ENCODE results near the gene FSTL5. TPM values are rescaled to one million over a fixed set of nuclear protein-coding genes. Genes with fewer than 3 reads are reported as not detected.

The FSTL5 gene
- total and polyA plus RNA-seq, 2 of the 13 experiments (the other 11 are each of a cell fraction or from before 2014, with no cell fraction given), result 0.03 to 0.07 TPM

DNA sequence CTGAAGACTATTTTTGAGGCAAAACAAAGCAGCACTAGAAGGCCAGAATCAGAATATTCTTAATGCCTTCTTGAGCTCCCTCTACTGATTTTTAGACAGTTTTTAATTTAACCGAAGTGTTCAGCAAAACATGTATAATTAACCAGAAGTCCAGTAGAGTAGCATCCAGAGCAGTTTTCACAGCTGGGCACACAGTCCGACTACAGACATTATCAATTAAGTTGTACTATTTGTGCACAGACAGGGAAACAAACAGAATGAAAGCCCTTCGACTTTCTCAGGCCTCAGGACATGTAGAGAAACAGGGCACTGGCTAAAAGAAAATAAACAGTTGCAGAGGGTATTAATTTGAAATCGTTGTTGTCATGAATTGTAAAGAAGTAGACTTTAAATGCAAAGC lies 11.9 kb downstream of the FSTL5 start (continued):
- TF ChIP-seq, protein P1, sequence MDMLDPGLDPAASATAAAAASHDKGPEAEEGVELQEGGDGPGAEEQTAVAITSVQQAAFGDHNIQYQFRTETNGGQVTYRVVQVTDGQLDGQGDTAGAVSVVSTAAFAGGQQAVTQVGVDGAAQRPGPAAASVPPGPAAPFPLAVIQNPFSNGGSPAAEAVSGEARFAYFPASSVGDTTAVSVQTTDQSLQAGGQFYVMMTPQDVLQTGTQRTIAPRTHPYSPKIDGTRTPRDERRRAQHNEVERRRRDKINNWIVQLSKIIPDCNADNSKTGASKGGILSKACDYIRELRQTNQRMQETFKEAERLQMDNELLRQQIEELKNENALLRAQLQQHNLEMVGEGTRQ (IDR thresholded peaks at IDR 0.05; ENCODE audit: low read depth, low read length), result no peak
- TF ChIP-seq, protein P1 (CRISPR knock-in tag; IDR thresholded peaks at IDR 0.05; ENCODE audit: borderline replicate concordance), result no peak
- TF ChIP-seq GLI4 (CRISPR knock-in tag; IDR thresholded peaks at IDR 0.05; ENCODE audit: borderline replicate concordance), result no peak
- no peak for TF ChIP-seq ZNF713 (CRISPR knock-in tag; IDR thresholded peaks at IDR 0.05)
- TF ChIP-seq ZNF383 (CRISPR knock-in tag; IDR thresholded peaks at IDR 0.05; ENCODE audit: borderline replicate concordance), result no peak
- TF ChIP-seq KDM6A (CRISPR knock-in tag; IDR thresholded peaks at IDR 0.05; ENCODE audit: low read depth), result no peak
- no peak for TF ChIP-seq ZNF446 (CRISPR knock-in tag; IDR thresholded peaks at IDR 0.05)
- TF ChIP-seq ZNF652 (CRISPR knock-in tag; IDR thresholded peaks at IDR 0.05; ENCODE audit: borderline replicate concordance, low read depth), result no peak
- no peak for TF ChIP-seq ZNF441 (CRISPR knock-in tag; IDR thresholded peaks at IDR 0.05; ENCODE audit: borderline replicate concordance)
- TF ChIP-seq, protein P2, sequence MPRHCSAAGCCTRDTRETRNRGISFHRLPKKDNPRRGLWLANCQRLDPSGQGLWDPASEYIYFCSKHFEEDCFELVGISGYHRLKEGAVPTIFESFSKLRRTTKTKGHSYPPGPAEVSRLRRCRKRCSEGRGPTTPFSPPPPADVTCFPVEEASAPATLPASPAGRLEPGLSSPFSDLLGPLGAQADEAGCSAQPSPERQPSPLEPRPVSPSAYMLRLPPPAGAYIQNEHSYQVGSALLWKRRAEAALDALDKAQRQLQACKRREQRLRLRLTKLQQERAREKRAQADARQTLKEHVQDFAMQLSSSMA (CRISPR knock-in tag; IDR thresholded peaks at IDR 0.05), result no peak
- no peak for TF ChIP-seq TRIM24 (CRISPR knock-in tag; IDR thresholded peaks at IDR 0.05)
- TF ChIP-seq KDM4B (CRISPR knock-in tag; IDR thresholded peaks at IDR 0.05), result no peak

DNA sequence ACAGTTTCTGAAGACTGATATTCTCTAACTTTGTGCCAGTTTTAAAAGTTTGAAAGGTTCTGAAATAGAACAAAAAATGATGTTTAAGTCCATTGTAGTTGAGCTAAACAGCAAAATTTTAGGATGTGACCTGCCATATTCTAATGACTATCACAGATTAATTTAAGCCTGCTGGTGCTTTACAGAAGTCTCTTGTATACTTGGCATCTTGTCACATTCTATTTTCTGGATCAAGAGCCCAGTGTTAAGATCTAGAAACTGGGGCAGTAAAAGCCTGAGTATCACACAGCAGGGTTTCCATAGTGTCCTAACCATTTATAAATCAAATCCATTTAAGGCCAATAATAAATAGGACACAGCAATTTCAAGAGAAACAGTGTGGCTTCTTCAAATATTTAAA lies 12.4 kb downstream of the FSTL5 start:
- H4K20me1 ChIP-seq (ENCODE audit: insufficient read depth, low read length), result no peaks in the 10 kb centered on the region
- TF ChIP-seq NKX3-1 (CRISPR knock-in tag; IDR thresholded peaks at IDR 0.05) (no peak), ZNF496 (CRISPR knock-in tag; IDR thresholded peaks at IDR 0.05; ENCODE audit: insufficient replicate concordance) (no peak), RARG (CRISPR knock-in tag; IDR thresholded peaks at IDR 0.05; ENCODE audit: low read depth) (no peak), ZNF33B (CRISPR knock-in tag; IDR thresholded peaks at IDR 0.05) (no peak), ZNF674 (CRISPR knock-in tag; IDR thresholded peaks at IDR 0.05; ENCODE audit: low read depth) (no peak), ZNF484 (CRISPR knock-in tag; IDR thresholded peaks at IDR 0.05; ENCODE audit: borderline replicate concordance, low read depth) (no peak), PLSCR1 (CRISPR knock-in tag; IDR thresholded peaks at IDR 0.05; ENCODE audit: borderline replicate concordance) (no peak), TOE1 (CRISPR knock-in tag; IDR thresholded peaks at IDR 0.05) (no peak), BRF2 (CRISPR knock-in tag; IDR thresholded peaks at IDR 0.05) (no peak), GZF1 (CRISPR knock-in tag; IDR thresholded peaks at IDR 0.05) (no peak)

More for the DNA sequence above, 12.4 kb downstream of the FSTL5 start:
- no peak for ATAC-seq
- no TSS peak for BruUV-seq (replicated peaks)
- Histone ChIP-seq H2AFZ (ENCODE audit: low read length) (no peak overlapping the region), H3K27ac (ENCODE audit: extremely low read length, insufficient read depth, low read length) (no peak overlapping the region), H3K4me2 (ENCODE audit: low read depth, low read length) (no peak overlapping the region), H3K9ac (ENCODE audit: insufficient read depth, low read depth, low read length) (no peak overlapping the region), H3K9me3 (ENCODE audit: low read length) (no peaks in the 10 kb centered on the region), H3K79me2 (ENCODE audit: insufficient read depth, low read length) (no peaks in the 10 kb centered on the region), H3K4me1 (ENCODE audit: insufficient read depth, low read length) (no peaks in the 10 kb centered on the region), H3K36me3 (replicated peaks in 1 of 2; ENCODE audit: control insufficient read depth in 1 of 2, insufficient read depth in 2 of 2, low read length in 2 of 2) (no peaks in the 10 kb centered on the region), H3K27me3 (ENCODE audit: control insufficient read depth in 1 of 2, insufficient read depth in 2 of 2, low read length in 2 of 2) (no peaks in the 10 kb centered on the region), H3K4me3 (replicated peaks in 1 of 3; ENCODE audit: insufficient read depth in 1 of 3, low read depth in 2 of 3, low read length in 3 of 3) (no peak overlapping the region)
- in situ Hi-C loops (cut with HindIII; ENCODE audit: extremely low pct_ligation_motif_present, low pct_unique_long_range_greater_than_20kb), result loop anchor here (25.0 kb wide), 2 partner anchors 589 to 839 kb away; no protein-coding TSS in a partner anchor
- ChIA-PET CTCF (ENCODE audit: low intra/inter-chr PET ratio, low total read pairs) (no interaction called here), POLR2A (no interaction called here)
- intact Hi-C loops (cut with micrococcal nuclease; ENCODE audit: unreplicated experiment), result no loop called here
- no peak for DNase-seq (ENCODE audit: low spot score)
- no peak for FAIRE-seq
